Measurements from ENCODE around the gene STAC2.
"Not testable (repeated sequence)": the region's sequence is repeated elsewhere in the genome, so short reads cannot be mapped to it uniquely, and the experiment has no call there.

Gene STAC2

GRCh38 chr17:39186481-39187002 is 39.2 kb downstream of the STAC2 start:
- DNase-seq (ENCODE audit: low spot score), result no peak

DNA sequence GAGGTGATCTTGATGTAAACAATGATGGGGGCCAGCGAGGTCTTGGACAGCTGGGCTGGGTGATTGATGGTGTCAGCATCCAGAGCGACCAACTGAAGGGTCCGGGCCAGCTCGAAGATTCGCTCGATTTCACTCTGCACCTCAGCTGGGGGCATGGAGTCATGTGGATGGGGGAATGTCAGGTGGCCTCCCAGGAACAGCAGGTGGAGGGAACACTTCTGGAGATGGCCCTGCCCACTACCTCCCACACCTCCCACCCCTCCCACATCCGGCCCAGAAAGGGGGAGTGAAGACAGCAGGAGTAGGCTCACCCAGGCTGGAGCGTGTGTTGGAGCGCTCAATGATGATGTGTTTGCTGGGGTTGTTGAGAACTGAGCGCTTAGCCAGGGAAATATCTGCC is 42.0 kb downstream of the STAC2 start:
- DNase-seq (ENCODE audit: low spot score), result no peak

DNA sequence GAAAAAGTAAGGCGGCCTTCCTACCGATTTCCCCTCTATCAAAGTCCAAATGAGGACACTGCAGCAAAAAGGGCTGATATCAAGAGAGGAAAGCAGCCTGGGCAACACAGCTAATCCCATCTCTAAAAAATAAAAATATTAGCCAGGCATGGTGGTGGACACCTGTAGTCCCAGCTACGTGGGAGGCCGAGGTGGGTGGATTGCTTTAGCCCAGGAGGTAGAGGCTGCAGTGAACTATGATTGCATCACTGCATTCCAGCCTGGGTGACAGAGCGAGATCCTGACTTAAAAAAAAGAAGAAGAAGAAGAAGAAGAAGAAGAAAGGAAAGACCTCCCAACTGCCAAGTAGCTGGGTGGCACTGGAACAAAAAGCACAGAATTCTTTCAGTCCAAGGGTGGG is 42.7 kb downstream of the STAC2 start:
- no peak for DNase-seq (ENCODE audit: low spot score)

GRCh38 chr17:39181303-39181702 is 44.4 kb downstream of the STAC2 start:
- DNase-seq (ENCODE audit: low spot score), result no peak

- no peak for DNase-seq (ENCODE audit: low spot score)
Observed at GRCh38 chr17:39178536-39178935, 47.2 kb downstream of the STAC2 start.

DNA sequence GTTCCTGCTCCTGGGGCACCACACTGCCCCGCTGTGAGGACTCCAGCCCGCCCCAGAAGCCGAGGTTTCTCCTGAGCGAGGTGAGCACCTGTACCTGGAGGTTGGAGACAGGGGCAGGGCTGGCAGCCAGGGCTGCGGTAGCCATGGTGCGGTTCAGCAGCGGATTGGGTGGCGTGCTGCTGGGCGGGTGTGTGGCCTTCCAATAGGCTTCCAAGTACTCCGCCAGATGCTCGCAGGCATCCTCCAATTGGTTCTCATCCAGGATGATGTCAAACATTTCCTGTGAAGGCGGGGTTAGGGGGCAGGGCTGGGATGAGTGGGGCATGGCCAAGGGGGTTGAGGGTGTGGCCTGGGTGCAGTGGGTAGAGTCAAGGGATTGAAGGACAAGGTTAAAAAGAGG is 48.5 kb downstream of the STAC2 start:
- DNase-seq (ENCODE audit: low spot score), result no peak

DNA sequence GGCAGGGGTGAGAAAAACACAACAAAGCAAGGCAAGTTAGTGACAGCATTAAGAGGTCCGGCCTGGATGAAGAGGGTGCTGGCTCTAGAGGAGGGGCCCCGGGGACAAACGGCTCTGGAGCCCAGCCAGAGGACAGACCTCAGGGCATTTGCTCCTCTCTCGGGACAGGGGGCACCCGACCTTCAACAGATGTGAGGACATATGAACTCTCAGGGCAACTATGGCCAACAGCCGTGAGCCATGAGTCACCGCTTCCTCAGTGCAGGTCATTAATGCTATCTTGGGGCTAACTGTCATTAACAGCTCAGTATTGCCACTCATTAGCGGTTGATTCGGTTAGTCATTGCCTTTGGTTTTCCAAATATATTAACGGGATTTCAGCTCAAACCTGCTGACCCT is 50.1 kb downstream of the STAC2 start:
- DNase-seq (ENCODE audit: low spot score), result no peak

DNA sequence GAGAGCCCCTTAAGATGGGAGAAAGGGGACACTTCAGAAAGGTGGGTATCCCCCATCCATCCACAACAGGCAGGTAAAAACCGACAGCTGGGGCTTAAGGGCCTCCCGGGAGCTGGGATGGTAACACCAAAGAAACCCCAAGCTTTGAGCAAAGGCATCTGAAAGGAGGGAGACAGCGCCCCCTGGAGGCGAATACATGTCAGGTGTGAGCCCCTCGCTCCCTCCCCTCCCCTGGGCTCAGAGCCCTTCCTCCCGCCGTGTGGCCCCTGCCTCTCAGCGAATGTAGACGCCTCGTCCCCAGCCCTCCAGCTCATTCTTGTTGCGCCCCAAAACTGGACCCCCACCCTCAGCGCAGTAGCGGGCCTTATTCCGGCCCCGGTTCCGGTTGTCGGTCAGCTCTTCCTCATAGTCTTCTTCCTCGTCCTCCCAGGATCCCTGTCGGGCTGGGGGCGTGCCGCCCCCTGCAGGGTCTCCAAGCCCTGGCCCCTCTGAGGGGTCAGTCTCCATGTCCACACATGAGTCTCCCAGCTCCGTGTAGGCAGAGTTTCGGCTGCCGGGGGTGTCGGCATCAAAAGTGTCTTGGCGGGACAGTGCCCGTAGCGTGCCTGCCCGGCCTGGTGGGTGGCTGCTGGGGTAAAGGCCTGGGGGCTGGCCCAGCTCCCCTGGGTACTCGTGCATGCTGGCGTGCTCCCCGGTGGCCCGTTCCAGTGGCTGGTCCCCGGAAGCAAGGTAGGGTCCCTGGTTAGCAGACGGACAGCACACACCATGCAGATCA is 50.6 kb downstream of the STAC2 start:
- DNase-seq (ENCODE audit: low spot score), result peak; percentile 46

GRCh38 chr17:39173526-39174274 is 52.0 kb downstream of the STAC2 start:
- DNase-seq (ENCODE audit: low spot score), result no peak

DNA sequence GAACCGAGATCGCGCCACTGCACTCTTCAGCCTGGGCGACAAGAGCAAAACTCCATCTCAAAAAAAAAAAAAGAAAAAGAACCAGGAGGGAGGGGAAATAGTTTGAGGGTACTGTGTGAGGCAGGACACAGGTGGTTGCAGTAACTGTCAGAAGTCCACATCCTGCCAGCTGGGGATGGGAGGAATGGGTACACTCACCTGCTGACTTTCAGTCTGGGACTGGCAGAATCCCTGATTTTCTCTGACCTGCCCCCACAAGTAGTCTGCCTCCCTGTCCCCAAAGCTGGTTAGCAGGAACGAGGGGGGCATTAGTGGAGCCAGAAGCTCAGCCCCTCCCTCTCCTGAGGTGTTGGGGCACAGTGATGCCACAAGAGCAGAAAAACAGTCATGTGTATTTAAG is 52.7 kb downstream of the STAC2 start:
- no peak for DNase-seq (ENCODE audit: low spot score)

DNA sequence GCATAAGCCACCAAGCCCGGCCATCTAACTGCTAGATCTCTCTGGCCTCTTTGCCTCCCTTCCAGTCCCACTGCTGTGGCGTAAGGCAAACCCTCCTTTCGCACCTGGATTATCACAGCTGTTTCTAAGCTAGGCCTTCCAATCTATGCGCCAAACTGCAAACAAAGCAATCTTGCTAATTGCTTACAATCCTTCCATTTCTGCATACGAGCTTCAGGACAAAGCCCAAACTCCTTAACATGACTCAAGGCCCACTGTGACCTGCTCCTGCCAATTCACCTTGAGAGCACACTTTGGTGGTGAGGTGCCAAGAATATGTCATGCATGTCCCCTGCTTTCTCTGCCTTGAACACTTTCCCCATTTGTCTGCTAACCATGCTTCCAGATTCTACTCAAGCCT is 53.8 kb downstream of the STAC2 start:
- DNase-seq (ENCODE audit: low spot score), result no peak

DNA sequence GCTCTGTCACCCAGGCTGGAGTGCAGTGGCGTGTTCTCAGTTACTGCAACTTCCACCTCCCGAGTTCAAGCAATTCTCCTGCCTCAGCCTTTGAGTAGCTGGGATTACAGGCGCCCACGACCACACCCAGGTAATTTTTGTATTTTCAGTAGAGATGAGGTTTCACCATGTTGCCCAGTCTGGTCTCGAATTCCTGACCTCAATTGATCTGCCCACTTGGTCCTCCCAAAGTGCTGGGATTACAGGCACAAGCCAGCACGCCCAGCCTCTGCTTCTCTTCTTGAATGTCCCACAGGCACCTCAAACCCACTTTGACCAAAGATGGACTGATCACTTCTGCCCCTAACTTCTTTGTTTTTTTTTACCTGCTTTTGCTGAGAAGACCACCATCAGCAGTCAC is 55.2 kb downstream of the STAC2 start:
- no peak for DNase-seq (ENCODE audit: low spot score)

DNA sequence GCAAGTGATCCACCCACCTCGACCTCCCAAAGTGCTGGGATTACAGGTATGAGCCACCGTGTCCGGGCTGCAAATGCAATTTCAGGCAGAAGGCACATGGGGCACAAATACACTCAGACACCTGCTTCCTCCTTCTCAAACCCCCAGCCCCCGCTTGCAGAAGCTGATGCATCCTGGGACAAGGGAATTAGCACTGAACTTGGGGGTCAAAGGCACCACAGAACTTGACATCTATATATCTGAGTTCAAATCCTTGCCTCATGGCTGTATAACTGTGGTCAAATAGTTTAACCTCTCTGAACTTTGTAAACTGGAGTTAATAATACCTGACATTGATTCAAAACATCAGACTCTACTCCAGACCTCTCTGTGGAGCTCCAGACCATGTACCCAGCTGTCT is 55.6 kb downstream of the STAC2 start:
- DNase-seq (ENCODE audit: low spot score), result no peak

DNA sequence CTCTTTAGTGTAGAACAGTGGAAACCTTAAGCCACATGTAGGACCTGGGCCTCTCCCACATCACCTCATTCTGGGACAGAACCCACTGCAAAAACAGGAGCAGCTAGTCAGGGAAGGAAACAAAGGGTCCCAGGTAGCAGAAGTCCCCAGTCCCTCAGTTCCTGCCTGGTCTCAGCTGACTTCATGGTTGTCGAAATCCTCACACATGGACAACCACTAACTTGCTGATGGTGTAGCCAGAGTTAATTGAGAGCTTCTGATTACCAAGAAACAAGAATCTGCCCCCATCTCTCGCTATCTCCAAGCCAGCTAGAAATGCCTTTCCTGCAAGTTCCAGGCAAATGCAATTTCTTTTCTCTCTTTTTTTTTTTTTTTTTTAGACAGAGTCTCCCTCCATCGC is 56.2 kb downstream of the STAC2 start:
- DNase-seq (ENCODE audit: low spot score), result no peak

DNA sequence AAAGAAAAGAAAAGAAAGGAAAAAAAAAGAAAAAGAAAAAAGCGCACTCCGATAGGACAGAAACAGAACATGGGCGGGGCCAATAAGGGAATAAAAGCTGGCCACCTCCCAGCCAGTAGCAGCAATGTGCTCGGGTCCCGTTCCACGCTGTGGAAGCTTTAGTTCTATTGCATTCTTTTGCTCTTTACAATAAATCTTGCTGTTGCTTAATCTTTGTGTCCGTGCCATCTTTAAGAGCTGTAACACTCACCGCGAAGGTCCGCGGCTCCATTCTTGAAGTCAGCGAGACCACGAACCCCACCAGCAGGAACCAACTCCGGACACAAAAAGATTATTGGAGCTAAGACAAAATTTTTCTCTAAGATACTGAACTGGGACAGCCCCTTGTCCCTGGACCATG is 56.6 kb downstream of the STAC2 start:
- DNase-seq (ENCODE audit: low spot score), result no peak

GRCh38 chr17:39168503-39168902 is 57.2 kb downstream of the STAC2 start:
- DNase-seq (ENCODE audit: low spot score), result not testable (repeated sequence)

GRCh38 chr17:39167476-39167875 is 58.3 kb downstream of the STAC2 start:
- DNase-seq (ENCODE audit: low spot score), result peak; percentile 68

GRCh38 chr17:39166437-39167335 is 59.1 kb downstream of the STAC2 start:
- DNase-seq (ENCODE audit: low spot score), result no peak

- DNase-seq (ENCODE audit: low spot score), result no peak
Observed at GRCh38 chr17:39165841-39166349, 59.9 kb downstream of the STAC2 start, which contains the start of gene ARL5C. Gene ARL5C, minus strand, starts transcription at chr17:39166161. Its CDS starts 401 bp downstream, at chr17:39165760.

- no peak for DNase-seq (ENCODE audit: low spot score)
Observed at GRCh38 chr17:39165178-39165840, 60.4 kb downstream of the STAC2 start.

DNA sequence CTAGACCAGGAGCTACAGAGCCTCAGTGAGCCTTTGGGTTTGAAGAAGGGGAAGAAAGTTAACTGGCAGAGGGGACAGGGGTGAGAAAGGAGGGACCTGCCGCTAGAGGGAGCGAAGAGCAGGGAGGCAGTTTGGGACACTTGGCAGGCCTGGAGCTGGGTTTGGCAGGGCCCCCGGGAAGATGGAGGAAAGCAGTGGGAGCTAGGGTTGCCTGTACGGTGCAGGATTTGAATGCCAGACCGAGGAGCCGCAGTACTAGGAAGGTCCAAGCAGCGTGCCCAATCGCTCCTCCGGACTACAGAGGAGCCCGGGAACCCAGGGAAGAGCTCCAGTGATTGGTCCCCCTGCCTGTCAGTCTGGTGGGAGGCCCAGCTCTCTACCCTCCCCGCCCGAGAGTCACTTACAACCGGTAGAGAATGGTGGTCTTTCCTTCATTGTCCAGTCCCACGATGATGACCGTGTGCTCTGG is 61.0 kb downstream of the STAC2 start:
- DNase-seq (ENCODE audit: low spot score), result peak; percentile 69

All from globus pallidus (tissue), 1 donor.